GM21737 (cell line): Measurements from ENCODE around the gene GSTA1.
"Not testable (repeated sequence)": the region's sequence is repeated elsewhere in the genome, so short reads cannot be mapped to it uniquely, and the experiment has no call there.

Source experiments
- ATAC-seq: cut with Tn5 transposase; IDR thresholded peaks from one replicate; pipeline ENCODE4 v1.9.1; 2021; ENCODE audit warnings: mild to moderate bottlenecking, moderate library complexity; ENCODE audit not compliant: unreplicated experiment

GSTA1 gene

DNA sequence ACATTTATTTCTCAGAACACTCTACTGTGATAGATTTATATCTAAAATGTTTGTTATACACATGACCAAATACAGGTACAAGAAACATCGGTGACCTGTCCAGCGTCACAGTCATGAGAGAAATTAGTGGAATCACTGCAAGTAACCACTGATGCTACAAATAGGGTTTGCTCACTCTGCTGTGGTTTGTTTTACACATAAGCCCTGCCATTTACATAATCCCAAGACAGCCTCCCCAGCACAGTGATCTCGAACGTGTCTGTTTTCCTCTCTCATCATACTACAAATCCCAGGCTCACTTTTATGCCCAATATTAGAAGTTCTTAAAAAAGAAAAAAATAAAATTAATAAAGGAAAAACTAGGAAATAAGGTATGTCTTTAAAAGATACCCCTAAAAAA, 6.2 kb upstream of the GSTA1 start:
- ATAC-seq = not testable (repeated sequence)

DNA sequence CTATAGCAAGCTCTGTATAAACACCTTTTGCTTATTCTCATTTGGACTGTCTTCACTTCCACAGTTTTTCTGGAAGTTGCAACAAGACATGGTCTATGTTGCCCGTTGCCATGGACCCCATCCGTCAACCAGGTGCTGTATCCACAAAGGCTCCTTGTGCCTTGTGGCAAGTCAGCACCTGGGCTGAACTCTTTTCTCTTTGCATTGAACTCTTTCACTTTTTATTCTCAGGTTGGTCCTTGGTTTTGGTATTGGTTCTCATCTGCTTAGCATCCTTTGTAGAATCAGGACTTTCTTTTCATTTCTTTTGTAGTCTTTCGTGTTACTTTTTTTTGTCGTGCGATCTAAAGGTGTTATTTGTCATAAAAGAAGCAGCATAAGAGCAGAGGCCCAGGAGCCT, 5.0 kb upstream of the GSTA1 start:
- no peak for ATAC-seq

- no peak for ATAC-seq
These were observed 810 bp downstream of the GSTA1 start for GRCh38 chr6:52802806-52803205.

DNA sequence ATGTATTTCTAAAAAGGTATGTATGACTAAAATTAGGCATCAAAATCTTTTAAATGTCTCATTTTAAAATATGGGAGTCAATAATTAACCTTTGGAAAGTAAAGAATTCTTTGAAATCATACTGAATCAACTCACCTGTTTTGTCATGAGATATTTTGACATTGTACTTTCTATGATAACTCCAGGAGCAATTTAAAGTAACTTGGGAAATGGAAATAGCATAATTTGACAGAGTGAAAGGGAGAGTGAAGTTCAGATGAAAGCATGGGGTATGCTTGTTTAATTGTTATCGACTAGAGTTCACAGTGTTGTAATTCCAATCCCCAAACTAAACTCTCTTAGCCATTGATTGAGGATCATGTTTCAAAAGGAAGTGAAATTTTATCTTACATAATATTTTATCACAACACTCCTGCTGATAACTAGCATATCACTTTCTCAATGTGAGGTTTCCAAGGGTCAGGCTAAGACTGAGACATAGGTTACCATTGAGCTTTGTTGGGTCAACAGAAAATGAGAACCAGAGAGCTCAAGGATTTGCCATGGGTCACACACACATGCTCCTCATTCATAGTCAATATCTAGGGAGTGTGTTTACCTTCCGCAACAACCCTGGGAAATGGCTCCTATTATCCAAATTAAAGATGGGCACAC, 2.3 kb downstream of the GSTA1 start:
- no peak for ATAC-seq

- ATAC-seq = not testable (repeated sequence)
These were observed 4.3 kb downstream of the GSTA1 start for GRCh38 chr6:52799272-52799671.

DNA sequence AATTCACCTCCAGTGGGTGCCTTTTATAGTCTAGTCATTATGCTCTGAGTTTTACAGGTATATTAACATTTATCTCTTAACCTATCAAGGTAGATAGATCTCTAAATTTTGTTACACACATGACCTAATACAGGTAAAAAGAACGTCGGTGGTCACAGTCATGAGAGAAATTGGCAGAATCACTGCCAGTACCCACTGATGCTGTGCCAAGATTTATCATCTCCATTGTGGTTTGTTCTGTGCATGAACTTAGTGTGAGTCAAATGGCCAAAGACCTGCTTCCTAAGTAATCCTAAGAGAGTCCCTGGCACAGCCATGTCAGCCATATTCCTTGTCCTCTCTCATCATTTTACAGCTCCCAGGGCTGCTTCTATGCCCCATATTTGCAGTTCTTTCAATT, 9.2 kb downstream of the GSTA1 start:
- ATAC-seq = not testable (repeated sequence)

DNA sequence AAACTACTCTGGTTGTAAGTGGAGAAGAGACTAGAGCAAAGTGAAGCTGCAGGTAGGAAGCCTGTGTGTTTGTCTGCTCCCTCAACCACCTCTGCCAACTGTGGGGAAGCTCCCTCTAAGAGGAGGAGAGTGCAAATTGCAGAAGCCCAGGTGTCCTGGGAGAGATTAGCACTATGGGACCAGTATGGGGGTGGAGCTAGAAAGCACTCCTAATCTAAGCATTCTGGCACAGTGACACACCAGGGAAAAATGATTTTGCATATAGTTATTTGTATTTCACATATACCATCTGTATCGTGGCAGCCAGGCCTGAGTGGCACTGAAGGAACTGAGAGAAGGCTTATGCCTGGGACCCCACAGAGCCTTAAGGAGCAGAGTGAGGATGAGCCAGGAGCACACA, 12.8 kb downstream of the GSTA1 start:
- ATAC-seq = no peak

DNA sequence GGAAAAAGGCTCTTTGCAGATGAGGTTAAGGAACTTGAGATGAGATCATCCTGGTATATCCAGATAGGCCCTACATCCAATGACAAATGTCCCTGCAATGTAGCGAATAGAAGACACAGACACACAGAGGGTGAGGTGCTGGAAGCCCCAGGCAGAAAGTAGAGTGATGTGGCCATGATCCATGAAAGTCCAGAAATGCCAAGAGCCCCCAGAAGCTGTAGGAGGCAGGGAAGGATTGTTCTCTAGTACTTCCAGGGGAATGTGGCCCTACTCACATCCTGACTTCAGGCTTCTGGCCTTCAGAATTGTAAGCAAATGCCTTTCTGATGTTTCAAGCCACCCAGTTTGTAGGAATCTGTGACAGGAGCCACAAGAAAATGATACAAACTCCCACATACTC, 14.0 kb downstream of the GSTA1 start:
- not testable (repeated sequence) for ATAC-seq

DNA sequence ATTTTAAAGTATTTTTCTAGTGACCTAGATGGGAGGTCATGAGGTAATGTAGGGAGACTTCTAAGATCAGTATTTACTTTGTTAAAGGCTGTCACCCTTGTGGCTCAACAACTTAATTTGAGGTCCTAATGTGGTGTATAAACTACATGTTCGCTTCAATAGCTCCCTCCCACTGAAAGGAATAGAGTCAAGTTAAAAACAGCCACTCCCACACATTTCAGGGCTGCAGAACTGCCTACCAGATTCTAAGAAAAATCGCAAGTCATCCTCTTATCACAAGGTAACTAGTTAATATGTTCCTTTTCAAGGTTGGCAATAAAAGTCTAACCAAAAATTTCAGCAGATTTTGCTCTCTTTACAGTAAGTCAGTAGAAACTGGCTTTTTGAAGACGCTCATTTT, 15.1 kb downstream of the GSTA1 start:
- ATAC-seq = no peak

DNA sequence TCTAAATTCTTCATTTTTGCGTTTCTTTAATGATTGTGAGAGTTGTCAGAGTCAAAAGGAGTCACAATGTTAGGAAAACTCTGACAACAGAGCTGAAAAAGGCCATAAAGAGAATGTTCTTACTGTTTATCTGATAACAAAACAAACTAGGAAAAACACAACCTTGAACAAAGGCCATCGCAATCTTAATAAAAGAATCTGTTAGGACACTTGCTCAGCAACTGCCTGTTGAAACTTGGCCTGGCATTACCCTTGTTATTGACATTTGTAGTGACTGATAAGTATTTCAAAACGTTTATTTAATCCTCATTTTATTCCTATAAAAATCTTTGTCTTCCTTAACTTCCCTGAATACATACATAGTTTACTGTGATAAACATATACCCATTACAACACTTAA, 15.7 kb downstream of the GSTA1 start:
- no peak for ATAC-seq

- no peak for ATAC-seq
These were observed 17.2 kb downstream of the GSTA1 start for GRCh38 chr6:52786249-52786956.

GRCh38 chr6:52782696-52783274, 20.8 kb downstream of the GSTA1 start:
- not testable (repeated sequence) for ATAC-seq

DNA sequence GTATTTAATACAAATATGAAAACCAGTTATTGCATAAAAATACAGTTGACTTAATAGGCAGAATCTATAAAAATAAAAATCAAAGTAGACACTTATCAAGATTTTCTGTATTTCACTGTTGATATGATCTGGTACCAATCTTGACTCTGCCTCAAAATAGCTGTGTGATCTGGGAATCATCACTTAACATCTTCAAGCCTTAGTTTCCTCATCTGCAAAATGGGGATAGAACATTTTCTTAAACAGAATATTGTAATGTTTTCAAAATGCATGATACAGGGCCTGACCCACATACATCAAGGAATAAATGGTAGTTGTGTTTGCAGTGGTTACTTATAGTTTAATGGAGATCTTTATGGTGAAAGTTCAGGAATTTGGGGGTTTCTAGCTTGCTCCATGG, 21.4 kb downstream of the GSTA1 start:
- ATAC-seq = not testable (repeated sequence)

DNA sequence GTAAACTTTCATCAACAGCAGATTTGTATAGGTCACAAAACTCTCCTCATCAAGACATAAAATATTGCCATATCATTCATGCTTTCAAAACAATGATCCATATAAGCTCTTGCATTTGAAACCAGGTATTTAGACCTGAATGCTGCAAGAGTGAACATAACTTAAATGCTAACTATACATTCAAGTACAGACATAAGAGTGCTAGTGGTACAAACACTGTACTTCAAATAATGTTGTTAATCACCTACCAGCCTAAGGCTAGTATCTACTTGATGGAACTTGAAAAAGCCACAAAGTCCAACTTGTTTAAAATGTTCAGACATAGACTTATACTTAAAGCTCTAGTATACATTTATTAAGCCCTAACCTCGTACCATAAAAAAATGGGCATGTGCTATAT, 24.4 kb downstream of the GSTA1 start:
- no peak for ATAC-seq

GRCh38 chr6:52776711-52777351, 26.8 kb downstream of the GSTA1 start:
- ATAC-seq = not testable (repeated sequence)

GRCh38 chr6:52769399-52769798, 34.2 kb downstream of the GSTA1 start:
- ATAC-seq = not testable (repeated sequence)

GRCh38 chr6:52767658-52768057, 36.0 kb downstream of the GSTA1 start:
- ATAC-seq = not testable (repeated sequence)

DNA sequence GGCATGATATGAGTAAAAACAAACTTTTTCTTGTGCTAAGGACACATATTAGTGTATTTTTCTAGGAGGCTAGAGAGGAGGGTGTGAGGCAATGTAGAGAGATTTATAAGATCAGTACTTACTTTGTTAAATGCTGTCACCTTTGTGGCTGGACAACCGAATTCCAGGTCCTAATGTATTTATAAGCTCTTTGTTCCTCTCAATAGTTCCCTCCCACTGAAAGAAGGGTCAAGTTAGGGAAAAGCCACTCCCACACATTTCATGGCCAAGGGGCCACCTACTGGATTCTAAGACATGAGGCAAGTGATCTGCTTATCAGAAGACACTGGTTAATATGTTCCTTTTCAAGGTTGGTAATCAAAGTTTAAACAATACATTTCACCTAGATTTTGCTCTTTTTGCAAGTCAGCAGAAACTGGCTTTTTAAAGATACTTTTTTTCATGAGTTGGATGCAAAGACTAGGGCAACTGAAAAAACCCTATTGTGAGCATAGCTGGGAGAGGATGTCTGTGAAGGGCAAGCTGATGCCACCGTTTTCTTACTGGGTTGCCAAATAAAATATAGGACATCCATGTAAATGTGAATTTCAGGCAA, 40.2 kb downstream of the GSTA1 start, which contains the start of gene GSTA2:
GSTA2 (minus strand) TSS at position 154 of the 595 bp plus-strand sequence. CDS start 5,528 bp downstream, outside the sequence.
- not testable (repeated sequence) for ATAC-seq

DNA sequence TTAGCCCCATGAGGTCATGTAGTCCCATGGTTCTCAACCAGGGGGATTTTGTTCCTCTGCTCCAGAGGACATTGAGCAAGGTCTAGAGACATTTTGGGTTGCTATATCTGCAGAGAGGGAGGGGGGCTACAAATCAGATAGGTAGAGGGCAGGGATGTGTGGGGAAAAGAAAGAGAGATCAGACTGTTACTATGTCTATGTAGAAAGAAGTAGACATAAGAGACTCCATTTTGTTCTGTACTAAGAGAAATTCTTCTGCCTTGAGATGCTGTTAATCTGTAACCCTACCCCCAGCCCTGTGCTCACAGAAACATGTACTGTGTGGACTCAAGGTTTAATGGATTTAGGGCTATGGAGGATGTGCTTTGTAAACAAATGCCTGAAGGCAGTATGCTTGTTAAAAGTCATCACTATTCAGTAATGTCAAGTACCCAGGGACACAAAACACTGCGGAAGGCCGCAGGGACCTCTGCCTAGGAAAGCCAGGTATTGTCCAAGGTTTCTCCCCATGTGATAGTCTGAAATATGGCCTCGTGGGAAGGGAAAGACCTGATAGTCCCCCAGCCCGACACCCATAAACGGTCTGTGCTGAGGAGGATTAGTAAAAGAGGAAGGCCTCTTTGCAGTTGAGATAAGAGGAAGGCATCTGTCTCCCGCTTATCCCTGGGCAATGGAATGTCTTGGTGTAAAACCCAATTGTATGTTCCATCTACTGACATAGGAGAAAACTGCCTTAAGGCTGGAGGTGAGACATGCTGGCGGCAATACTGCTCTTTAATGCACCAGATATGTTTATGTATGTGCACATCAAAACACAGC, 41.7 kb downstream of the GSTA1 start:
- ATAC-seq = not testable (repeated sequence)

DNA sequence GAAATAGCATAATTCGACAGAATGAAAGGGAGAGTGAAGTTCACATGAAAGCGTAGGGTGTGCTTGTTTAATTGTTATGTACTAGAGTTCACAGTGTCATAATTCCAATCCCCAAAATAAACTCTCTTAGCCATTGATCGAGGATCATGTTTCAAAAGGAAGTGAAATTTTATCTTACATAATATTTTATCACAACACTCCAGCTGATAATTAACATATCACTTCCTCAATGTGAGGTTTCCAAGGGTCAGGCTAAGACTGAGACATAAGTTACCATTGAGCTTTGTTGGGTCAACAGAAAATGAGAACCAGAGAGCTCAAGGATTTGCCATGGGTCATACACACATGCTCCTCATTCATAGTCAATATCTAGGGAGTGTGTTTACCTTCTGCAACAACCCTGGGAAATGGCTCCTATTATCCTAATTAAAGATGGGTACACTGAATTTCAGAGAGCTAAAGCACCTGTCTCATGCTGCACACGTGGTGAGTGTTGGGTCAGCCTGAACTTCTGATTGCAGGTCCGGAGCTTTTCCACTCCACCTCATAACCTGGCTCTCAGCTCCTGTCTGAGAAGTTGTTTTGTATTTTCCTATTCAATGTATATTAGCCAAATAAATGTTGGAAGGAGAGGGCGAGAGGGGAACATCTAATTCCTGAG, 43.4 kb downstream of the GSTA1 start:
- ATAC-seq = no peak
